Measurements from ENCODE around the gene SOCS3.

The SOCS3 gene

DNA sequence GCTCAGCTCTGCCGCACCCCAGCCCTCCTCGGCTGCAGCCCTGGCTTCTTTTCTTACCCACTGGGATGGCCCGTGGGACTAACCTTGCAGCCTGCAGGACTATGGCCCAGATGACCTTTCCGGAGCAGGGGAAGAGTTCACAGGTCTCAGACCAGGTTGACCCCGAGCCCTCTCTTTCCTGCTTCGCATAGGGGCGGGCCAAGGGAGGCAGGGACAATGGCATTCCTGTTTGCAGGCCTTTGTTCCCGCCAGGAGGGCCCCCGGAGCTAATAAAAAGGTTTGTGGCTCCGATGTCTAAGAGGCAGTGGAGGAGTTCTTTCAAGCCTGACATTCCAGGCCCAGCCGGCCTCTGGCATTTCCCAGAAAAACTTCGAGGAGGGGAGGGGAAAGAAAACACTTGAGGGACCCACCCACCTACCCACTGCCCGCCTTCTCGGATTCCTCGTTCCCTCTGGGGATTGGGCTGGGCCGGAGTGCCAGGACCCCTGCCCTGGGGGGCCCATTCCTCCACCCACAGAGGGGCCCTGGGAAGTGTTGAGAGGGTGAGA lies 5.8 kb upstream of the SOCS3 start:
- peak overlapping the region; percentile 6; the same call in 1 of the 2 replicates for H3K9ac ChIP-seq (ENCODE audit: low read length)
- peak overlapping the region; percentile 54 for H3K4me2 ChIP-seq (ENCODE audit: low read length)
- H4K20me1 ChIP-seq (ENCODE audit: insufficient read depth, low read length) = no peaks in the 10 kb centered on the region
- peak overlapping the region; percentile 39; the same call in 1 of the 2 replicates for H3K4me3 ChIP-seq (ENCODE audit: low read length)
- no peaks in the 10 kb centered on the region for H3K36me3 ChIP-seq (replicated peaks; ENCODE audit: low read depth, low read length)
- H3K27me3 ChIP-seq (ENCODE audit: low read depth, low read length) = peaks cover 24% of the 10 kb centered on the region
- no peak overlapping the region for H2AFZ ChIP-seq (ENCODE audit: low read depth, low read length)
- H3K79me2 ChIP-seq (ENCODE audit: low read length) = no peaks in the 10 kb centered on the region
- peaks cover 66% of the 10 kb centered on the region for H3K4me1 ChIP-seq (ENCODE audit: low read length)
- H3K27ac ChIP-seq (ENCODE audit: low read length) = no peak overlapping the region
- no peaks in the 10 kb centered on the region for H3K9me3 ChIP-seq (ENCODE audit: insufficient read depth, low read length)
- TF ChIP-seq, protein P1, sequence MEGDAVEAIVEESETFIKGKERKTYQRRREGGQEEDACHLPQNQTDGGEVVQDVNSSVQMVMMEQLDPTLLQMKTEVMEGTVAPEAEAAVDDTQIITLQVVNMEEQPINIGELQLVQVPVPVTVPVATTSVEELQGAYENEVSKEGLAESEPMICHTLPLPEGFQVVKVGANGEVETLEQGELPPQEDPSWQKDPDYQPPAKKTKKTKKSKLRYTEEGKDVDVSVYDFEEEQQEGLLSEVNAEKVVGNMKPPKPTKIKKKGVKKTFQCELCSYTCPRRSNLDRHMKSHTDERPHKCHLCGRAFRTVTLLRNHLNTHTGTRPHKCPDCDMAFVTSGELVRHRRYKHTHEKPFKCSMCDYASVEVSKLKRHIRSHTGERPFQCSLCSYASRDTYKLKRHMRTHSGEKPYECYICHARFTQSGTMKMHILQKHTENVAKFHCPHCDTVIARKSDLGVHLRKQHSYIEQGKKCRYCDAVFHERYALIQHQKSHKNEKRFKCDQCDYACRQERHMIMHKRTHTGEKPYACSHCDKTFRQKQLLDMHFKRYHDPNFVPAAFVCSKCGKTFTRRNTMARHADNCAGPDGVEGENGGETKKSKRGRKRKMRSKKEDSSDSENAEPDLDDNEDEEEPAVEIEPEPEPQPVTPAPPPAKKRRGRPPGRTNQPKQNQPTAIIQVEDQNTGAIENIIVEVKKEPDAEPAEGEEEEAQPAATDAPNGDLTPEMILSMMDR (IDR thresholded peaks at IDR 0.05; ENCODE audit: low read depth, low read length) = no peak
- TF ChIP-seq EZH2phosphoT487 (IDR thresholded peaks at IDR 0.05; ENCODE audit: low read depth) = no peak

DNA sequence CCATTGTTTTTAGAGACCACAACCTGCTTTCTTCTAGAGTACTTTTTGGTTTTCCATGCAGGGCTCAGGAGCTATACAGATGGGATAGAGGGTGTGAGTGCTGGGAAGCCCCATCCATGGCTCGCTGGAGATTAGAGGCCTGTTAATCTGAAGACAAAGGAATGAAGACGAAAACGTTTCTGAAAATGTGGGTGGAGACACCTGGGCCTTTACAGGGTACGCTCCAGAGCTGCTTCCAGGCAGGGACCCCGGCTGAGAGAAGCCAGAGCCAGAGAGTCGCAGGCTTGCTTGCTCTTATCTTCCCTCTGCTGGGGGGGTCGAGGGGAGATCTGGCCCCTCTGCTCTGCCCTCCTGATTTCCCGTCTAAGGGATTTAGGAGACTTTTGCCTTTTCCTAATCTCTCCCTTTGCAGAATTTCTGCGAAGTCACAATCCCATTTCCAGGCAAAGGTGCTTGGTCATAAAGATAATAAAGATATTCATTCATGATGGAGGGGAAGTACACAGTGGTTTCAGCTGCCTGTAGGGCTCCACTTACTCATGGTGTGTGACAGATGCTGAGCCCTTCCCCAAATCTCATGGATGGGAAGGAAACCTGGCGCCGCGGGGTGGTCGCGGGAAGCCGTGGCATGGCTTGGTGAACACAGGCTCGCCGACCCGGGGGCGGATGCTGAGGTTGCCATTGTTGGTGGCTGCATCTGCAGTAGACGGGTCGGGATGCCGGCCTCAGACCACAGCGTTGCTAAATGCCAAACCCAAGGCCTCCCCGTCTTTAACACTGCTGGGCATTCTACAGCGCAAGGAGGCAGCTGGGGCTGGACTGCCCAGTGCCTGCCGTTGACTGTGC lies 4.8 kb upstream of the SOCS3 start:
- peak overlapping the region; percentile 39 for H3K4me3 ChIP-seq (ENCODE audit: low read length)
- no peaks in the 10 kb centered on the region for H3K9me3 ChIP-seq (ENCODE audit: insufficient read depth, low read length)
- no peak overlapping the region for H2AFZ ChIP-seq (ENCODE audit: low read depth, low read length)
- H3K79me2 ChIP-seq (ENCODE audit: low read length) = peaks cover 3% of the 10 kb centered on the region
- H3K4me2 ChIP-seq (ENCODE audit: low read length) = peak overlapping the region; percentile 54
- H3K9ac ChIP-seq (ENCODE audit: low read length) = peak overlapping the region; percentile 19; the same call in 1 of the 2 replicates
- peaks cover 63% of the 10 kb centered on the region for H3K4me1 ChIP-seq (ENCODE audit: low read length)
- H3K27ac ChIP-seq (ENCODE audit: low read length) = no peak overlapping the region
- H4K20me1 ChIP-seq (ENCODE audit: insufficient read depth, low read length) = no peaks in the 10 kb centered on the region; the same call in 1 of the 2 replicates
- H3K27me3 ChIP-seq (ENCODE audit: low read depth, low read length) = peaks cover 24% of the 10 kb centered on the region
- TF ChIP-seq, protein P1 (IDR thresholded peaks at IDR 0.05; ENCODE audit: low read depth, low read length) = no peak
- no peak for TF ChIP-seq EZH2phosphoT487 (IDR thresholded peaks at IDR 0.05; ENCODE audit: low read depth)
- H3K36me3 ChIP-seq (replicated peaks; ENCODE audit: low read depth, low read length) = no peaks in the 10 kb centered on the region

DNA sequence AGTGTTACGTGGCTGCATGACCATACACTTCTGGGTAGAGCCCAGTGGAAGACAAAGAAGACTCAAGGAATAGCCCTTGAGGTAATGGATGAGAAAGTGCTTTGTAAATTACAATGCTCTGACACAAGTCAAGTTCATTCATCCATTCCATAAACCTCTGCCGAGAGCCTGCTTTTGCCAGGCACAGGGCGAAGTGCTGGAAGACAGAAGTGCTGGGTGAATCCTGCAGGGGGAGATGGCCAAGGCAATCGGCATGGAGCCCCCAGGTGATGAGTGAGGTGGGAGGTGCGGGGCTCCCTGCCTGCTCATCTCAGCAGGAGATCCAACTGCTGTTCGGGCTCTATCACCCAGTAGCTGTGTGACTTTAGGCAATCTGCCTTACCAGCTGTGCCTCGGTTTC lies 2.8 kb upstream of the SOCS3 start:
- Histone ChIP-seq H3K4me3 (ENCODE audit: low read length) (no peak overlapping the region), H3K36me3 (replicated peaks; ENCODE audit: low read depth, low read length) (peaks cover 19% of the 10 kb centered on the region), H3K4me1 (ENCODE audit: low read length) (peaks cover 58% of the 10 kb centered on the region), H2AFZ (ENCODE audit: low read depth, low read length) (no peak overlapping the region), H3K9me3 (ENCODE audit: insufficient read depth, low read length) (no peaks in the 10 kb centered on the region), H4K20me1 (ENCODE audit: insufficient read depth, low read length) (peaks cover 20% of the 10 kb centered on the region), H3K27ac (ENCODE audit: low read length) (no peak overlapping the region), H3K27me3 (ENCODE audit: low read depth, low read length) (peaks cover 24% of the 10 kb centered on the region), H3K9ac (ENCODE audit: low read length) (no peak overlapping the region), H3K79me2 (ENCODE audit: low read length) (peaks cover 23% of the 10 kb centered on the region), H3K4me2 (ENCODE audit: low read length) (peak overlapping the region; percentile 7)
- TF ChIP-seq, protein P1 (IDR thresholded peaks at IDR 0.05; ENCODE audit: low read depth, low read length) = no peak
- TF ChIP-seq EZH2phosphoT487 (IDR thresholded peaks at IDR 0.05; ENCODE audit: low read depth) = no peak

DNA sequence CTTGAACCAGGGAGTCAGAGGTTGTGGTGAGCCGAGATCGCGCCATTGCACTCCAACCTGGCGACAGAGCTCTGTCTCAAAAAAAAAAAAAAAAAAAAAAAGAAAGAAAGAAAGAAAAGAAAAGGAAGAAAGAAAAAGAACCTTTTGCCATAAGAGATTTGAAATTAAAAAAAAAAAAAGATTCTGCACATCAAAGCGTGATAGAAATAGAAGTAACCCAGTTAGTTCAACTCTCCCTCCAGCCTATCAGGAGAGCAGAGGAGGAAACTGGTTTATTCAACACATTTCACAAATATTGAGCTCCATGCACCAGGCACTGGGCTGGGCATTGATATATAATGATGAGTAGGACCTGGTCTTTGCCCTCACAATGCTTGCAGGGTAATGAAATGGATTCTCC lies 2.4 kb upstream of the SOCS3 start:
- peaks cover 27% of the 10 kb centered on the region for H3K79me2 ChIP-seq (ENCODE audit: low read length)
- no peak overlapping the region for H3K27ac ChIP-seq (ENCODE audit: low read length)
- H3K36me3 ChIP-seq (replicated peaks; ENCODE audit: low read depth, low read length) = peaks cover 23% of the 10 kb centered on the region
- H3K27me3 ChIP-seq (ENCODE audit: low read depth, low read length) = peaks cover 21% of the 10 kb centered on the region
- no peak overlapping the region for H2AFZ ChIP-seq (ENCODE audit: low read depth, low read length)
- H3K4me3 ChIP-seq (ENCODE audit: low read length) = no peak overlapping the region
- peaks cover 24% of the 10 kb centered on the region for H4K20me1 ChIP-seq (ENCODE audit: insufficient read depth, low read length)
- H3K9ac ChIP-seq (ENCODE audit: low read length) = no peak overlapping the region
- TF ChIP-seq, protein P1 (IDR thresholded peaks at IDR 0.05; ENCODE audit: low read depth, low read length) = no peak
- TF ChIP-seq EZH2phosphoT487 (IDR thresholded peaks at IDR 0.05; ENCODE audit: low read depth) = no peak
- no peak overlapping the region for H3K4me2 ChIP-seq (ENCODE audit: low read length)
- H3K4me1 ChIP-seq (ENCODE audit: low read length) = peaks cover 58% of the 10 kb centered on the region
- no peaks in the 10 kb centered on the region for H3K9me3 ChIP-seq (ENCODE audit: insufficient read depth, low read length)
